AG08395 (cell line): ENCODE results near the gene POP4.

Source experiments
- DNase-seq: peaks from one replicate; pipeline ENCODE4 v3.0.0; 2012; ENCODE audit warnings: mixed read lengths, low spot score

Gene POP4

GRCh38 chr19:29662278-29662603 is 56.2 kb downstream of the POP4 start:
- DNase-seq, result no peak

DNA sequence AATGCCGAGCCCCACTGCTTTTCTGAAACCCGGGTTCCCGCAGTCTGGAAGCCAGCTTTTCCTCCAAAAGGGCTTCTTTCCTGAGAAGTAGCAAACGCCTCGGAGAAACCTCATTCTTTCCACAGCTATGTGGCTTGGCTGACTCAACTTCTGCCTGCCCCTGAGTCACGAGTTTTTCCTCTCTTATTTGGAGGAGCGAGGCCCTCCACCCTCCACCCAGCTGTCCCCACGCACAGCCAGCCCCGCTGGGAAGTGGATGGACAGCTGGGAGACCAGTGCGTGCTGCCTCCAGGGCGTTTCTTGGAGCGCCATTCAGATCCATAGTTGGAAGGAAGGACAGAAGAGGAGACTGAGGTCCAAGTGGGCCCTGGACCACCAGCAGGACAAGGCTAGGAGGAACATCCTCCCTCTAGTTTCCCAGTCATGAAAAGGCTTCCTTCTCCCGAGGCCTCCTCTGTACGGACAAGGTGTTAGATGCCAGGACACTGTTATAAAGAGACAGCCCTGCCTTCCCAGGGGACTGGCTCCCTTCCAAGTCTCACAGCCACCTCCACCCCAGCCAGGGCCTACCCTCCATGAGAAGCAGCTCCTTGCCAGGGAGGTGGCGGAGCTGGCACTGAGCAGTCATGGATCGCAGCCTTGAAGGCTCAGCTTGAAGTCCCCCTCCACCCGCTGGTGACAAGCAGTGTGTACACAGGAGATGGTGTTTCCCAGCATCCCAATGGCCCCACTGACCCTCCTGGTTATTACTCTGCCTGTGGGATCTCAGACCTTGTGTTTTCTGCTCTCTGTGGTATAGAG is 56.7 kb downstream of the POP4 start:
- peak; percentile 95 for DNase-seq

DNA sequence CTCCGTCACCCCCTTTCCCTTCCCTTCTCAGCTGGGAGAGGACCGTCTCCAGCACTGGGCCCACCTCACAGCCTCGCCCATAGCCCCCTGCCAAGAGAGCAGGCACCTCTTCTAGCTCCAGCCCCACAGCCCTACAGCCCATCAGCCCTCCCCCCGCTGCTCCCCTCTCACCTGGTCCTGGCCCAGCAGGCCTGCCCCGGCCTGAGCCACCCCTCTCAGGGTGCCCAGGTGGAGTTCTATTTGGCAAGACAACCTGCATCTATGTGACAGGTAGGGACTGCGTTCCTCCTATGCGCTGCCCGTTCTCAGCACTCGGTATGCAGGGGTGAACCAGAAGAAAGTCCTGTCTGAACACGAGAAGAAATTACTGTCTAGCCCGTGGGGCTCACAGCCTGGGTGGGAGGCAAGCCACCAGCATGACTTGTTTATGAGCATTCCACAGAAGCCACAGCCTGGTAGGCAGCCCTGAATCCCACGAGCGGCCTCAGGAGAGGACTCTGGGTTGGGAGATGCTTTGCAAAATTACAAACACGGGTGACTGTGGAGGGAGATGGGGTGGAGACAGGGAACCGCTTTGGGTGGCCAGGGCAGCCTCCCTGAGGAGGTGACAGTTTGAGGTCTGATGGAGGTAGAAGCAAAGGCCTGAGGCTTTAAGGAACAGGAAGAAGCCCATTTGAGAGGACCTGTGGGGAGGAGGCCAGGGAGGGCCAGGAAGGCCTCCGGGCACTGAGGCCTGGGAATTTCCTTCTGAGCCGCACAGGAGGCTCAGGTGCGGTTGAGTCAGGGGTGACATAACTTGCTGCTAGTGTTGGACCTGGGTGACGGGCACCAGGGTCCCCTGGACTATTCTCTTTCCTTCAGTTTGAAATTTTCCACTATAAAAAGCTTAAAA is 58.0 kb downstream of the POP4 start:
- DNase-seq, result peak; percentile 35

DNA sequence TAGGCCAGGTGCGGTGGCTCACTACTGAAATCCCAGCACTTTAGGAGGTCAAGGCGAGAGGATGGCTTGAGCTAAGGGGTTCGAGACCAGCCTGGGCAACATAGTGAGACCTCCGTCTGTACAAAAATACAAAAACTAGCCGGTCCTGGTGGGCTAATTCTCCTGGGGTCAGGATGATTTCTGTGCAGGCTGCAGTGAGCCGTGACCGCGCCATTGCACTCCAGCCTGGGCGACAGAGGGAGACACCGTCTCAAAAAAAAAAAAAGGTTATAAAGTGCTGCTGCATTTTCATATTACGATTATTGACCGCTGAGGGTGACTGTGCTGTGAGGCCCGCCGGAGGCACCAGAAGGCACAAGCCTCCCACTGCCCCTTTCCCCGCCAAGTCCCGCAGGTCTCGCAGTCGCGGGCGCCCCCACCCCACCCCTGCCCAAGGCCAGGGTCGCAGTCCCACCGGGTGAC is 58.7 kb downstream of the POP4 start:
- DNase-seq, result no peak

DNA sequence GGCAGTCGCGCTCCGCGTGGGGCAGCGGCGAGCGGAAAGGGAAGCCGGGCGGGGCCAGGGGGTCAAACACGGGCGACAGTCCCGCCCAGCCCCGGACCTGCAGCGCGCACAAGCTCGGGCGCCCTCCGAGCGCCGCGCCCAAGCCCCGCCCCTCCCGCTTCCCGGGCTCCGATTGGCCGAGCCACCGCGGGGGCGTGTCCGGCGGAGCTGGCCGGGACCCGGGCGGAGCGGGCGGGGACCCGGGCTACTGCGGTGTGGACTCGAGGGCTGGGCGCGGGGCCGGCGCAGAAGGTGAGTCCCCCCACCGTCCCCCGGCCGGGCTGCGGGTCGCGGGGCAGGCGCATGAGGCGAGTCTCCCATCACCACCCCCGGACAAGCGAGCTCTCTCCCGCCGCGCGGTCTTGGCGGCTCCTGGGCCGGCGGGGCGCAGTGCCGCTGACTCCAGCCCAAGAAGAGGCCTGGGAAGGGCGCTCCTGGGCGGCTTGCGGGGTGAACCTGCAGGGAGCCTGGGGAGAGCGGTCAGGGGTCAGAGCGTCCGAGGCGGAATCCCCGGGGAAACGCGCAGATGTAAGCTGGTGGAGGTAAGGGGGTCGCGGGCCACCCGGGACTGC is 59.2 kb downstream of the POP4 start, which contains the start of gene PLEKHF1:
Gene PLEKHF1, plus strand, starts transcription at position 247 of the 611 bp plus-strand sequence. CDS start 8,379 bp downstream, outside the sequence.
- DNase-seq, result peak; percentile 92

DNA sequence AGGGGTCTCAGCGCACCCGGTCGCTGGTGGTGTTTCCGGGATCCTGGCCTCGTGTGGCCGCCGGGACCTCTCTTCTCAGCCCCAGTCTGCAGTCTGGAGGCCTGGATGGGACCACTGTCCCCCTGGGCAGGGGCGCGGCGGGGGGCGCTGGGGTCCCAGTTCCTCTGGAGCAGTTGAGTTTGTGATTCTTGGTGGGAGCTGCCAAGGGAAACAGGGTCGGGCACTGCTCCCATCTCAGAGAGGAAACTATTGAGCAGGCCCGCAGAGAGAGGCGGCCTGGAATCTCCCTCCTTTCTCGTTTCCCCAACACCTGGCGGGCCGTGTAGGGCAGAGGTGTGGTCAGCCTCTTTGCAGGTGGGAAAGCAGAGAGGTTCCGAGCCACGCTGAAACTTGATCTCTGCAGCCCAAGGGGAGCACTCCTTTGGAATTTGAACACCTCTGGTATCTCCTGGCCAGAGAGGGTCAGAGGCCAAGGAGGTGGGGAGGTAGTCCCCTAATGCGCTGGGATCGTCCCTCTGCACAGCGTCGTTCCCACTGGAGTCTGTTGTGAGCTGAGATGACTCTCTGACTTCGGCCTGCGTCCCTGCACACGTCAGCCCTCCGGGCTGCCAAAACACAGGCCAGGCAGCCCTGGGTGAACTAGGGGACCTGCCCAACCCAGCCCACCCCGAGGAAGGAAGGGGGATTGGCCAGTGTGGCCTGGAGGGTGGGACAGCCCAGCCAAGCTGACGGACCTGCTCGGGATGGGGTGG is 59.9 kb downstream of the POP4 start:
- DNase-seq, result peak; percentile 69
